HG03108 (cell line): Measurements from ENCODE around the gene TACR2.

Experiments used
- ATAC-seq: cut with Tn5 transposase; IDR thresholded peaks from one replicate; pipeline ENCODE4 v1.9.1; 2021; ENCODE audit warnings: moderate library complexity; ENCODE audit not compliant: unreplicated experiment

Gene TACR2

DNA sequence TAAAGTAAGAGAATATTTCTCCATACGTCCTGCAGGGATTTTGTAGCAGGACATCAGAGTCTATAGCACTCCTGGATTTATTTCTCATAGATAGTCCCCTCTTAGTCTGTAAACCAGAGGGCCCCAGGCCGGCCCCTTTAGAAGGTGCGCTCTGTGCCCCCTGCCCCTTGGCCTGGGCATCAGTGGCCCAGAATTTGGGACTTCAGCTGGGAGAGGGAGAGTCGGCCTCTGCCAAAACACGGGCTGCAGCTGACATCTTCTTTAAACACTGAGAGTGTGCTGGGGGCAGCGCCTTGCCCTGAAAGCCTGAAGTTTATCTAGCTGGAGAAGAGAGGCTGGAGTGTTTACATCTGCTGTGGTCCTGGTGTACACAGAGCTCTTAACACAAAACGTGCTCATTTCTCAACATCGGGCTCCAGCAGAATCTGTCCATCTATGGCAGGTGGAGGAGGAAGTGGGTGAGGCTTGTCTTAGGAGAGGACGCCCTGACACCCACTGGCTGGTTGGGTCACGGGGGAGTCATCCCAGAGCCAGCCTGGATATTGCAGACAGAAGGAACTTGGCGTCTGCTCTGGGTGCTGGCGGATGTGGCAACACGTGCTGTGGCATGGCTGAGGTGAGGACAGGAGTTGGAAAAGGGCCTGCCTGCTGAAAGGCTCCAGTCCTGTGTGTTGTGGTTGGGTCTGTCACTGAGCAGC is 5.0 kb upstream of the TACR2 start:
- ATAC-seq, result no peak

DNA sequence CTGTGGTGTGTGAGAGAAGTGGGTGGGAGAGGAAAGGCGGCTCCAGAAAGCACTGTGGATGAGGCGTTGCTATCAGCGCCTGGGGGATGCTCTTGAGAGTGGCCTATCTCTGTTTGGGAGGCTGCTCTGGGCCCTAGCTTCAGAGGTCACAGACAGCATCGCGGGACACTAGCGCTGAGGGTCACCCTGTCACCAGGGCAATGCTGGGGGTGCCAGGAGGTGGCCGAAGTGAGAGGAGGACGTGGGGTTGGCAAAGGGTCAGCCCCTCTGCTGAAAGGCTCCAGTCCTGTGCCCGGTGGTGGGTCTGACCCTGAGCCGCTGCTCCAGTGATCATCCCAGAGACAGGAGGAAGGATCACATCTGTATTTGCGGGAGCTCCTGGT is 3.0 kb upstream of the TACR2 start:
- ATAC-seq, result no peak

DNA sequence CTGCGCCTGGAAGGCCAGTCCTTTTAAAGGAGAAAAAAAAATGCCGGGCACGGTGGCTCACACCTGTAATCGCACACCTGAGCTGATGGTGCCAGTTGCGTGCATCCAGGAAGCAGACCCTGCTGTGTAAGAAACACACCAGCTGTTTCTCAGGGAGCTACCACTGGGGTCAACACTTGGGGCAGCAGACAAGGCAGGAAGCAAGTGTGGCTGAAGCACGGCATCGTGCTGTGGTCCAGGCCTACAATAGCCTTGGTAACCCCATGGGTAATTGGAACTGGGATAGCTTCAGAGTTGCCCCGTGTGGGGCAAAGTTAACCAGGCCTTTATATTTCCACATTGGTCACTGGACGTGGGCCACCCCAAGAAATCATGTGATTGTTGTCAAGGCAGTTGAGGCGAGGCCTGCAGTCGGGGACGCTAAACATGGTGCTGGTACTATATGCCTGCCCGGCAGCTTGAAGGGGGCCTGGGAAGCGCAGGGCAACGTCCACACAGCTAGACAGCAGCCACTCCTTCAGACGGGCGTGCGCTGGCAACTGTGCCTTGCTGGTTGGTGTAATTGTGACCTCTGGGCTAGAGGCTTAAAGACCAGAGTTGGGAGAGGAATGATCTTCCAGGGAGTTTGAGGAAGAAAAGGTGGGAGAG is 2.5 kb upstream of the TACR2 start:
- no peak for ATAC-seq

DNA sequence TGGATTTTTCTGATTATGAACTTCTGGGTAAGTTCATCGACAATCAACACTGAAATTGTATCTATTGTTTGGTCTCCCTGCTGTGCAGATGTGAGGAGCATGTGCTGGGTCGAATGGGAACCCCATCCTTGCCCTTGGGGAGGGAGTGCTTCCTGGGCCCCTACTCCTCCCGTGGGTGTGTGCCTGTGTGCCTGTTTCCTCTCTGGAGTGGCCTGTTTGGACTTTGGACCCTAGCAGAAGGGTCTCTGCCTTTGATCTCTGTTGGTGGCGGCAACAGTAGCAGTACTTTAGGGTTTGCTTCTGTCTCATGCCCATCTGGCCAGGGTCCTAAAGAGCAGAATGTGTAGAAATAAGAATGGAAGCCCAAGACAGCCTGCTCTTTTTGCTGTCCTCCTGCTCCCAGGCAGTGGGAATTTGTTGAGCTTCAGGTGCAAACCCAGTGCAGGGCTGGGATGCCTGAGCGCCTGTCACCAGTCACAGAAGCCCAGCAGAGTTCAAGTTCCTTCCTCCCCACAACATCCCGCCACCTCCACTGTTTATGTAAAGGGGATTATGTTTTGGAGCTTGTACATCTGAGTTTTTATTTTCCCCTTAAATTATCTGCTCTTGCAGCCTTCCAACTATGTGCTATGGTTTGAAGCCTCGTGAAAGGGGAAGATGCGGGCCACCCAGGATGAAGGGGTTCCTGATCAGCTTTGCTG is 1.5 kb upstream of the TACR2 start:
- no peak for ATAC-seq

DNA sequence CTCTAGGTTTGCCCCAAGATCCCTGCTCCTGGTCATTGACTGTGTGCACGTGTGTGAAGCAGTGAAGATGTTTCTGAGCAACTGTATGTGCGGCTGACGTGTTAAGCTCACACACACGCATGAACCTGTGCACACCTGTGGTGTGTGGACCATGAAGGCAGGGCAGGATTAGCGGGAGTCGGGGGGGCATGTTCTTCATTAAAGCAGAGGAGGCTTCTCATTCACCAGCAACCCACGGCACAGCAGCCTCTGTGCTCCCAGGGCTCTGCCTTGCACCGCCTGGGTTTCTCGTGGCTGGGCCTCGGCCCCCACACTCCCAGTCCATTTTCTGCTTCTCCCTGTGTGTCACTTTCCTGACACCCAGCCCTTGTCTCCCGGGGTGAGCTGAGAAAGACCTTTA is 824 bp upstream of the TACR2 start:
- ATAC-seq, result no peak

DNA sequence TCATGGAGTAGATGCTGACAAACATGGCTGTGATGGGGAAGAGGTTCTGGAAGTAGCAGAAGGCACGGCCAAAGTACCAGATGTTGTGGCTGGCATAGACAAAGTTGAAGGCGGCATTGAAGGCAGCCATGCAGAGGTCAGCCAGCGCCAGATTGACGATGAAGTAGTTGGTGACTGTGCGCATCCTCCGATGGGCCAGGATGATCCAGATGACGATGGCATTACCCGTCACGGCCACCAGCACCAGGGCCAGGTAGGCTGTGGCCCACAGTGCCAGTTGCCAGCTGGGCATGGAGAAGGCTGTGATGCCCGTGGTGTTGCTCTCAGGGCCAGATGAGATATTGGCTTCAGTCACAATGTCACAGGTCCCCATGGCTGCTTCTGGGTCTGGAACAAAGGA is 767 bp downstream of the TACR2 start:
- ATAC-seq, result no peak

DNA sequence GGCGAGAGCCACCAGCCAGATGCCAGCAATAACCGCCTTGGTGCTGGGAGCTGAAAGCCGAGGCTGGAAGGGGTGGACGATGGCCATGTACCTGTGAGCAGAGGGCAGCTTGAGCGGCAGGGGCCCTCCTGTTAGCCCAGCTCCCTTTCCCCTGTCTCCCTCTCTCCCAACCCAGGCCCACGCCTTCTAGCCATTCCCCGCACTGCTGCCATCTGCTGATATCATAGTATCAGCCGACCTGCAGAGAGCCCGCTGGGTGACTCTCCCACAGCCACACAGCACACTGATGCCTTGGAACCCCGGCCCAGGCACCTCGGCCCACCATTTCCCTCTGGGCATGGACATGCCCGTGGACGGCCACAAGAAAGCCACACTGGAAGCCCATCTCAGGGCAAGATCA is 1.7 kb downstream of the TACR2 start:
- ATAC-seq, result no peak

DNA sequence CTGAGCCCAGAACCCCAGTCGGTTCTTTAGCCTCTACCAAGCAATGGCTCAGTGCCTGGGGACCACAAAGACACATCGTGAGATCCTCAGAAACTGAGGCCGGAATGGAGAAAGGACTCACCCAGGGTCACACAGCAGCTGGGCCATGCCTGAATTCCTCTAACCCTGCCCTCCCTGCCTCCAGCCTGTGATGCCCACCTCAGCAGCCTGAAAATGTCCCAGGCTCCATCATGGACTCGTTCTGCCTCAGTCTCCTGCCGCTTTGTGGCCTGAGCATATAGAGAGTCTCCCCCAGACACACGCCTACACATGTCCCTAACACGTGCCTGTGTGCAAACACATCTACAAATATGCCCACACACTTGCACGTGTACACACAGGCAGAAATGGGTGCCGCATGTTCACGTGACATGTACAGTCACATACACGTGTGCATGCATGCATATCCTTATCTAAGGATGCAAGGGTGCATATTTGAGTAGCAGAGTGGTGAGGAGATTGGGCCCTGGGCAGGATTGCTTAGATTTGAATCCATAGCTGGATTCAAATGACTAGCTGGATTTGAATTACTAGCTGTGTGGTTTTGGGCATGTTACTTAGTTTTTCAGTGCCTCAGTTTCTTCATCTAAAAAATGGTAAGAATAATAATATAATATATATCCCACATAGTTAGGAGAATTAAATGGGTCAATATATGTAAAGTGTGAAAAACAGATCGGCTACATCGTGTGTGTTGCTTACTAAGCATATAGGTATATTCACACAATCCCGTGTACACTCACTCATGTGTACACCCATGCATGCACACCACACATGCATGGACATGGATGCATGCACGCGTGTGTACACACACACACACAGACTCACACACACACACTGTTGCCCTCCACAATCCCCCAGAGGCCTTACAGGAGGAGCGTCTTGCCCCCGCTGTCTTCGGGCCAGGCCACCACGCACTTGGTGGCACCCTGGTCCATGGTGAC is 2.4 kb downstream of the TACR2 start:
- no peak for ATAC-seq

DNA sequence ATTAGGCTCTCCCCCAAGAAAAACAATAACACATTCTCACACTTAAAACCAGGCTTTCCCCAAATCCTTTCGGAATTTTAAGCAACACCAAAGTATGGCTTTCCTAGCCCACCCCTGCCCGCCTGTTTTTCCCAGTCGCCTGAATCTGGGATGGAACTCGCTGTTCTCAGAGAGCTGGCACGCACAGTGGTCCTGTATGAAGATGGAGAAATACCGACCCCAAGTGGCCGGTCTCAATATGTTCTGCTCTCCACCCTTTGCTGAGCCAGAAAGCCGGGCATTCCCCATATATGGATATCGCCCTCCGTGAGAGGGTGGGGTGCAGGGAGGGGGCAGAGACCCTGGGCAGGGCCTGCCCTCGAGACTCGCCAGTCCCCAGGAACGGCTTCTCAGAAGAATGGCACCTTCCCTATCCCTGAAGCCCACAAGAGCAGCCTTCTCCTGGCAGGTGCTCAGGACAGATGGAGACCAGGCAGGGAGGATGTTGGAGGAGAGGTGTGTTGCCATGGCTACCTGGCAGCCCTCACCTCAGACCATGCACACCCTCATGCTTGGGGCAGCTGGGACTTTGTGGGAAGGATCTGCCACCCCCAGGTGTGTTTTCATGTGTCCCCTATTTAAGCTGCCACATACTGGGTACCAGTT is 3.4 kb downstream of the TACR2 start:
- ATAC-seq, result no peak

DNA sequence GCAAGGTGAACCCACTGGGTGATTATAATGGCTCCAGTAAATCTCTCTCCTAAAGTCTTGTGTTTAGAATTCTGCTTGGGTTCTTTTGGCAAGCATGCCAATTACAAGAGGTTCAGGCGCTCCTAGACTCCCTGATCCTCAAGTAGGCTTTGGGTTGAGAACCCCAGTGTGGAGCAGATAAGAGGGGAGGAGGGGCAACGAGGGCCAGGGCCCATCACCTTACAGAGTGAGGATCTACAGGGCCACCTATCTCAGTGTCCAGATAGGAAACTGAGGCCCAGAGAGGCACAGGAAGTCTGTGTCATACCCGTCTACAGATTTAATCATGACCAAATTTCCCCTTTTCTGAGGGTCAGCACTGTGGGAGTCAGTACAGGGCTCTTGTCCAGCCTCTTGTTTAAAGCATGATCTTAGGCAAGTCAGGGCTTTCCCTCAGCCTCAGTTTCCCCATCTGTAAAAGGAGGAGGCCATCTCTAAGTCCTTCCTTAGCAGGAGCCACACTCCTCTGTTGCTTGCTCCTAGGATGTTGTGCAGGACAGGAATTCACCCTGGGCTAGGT is 4.4 kb downstream of the TACR2 start:
- ATAC-seq, result no peak

DNA sequence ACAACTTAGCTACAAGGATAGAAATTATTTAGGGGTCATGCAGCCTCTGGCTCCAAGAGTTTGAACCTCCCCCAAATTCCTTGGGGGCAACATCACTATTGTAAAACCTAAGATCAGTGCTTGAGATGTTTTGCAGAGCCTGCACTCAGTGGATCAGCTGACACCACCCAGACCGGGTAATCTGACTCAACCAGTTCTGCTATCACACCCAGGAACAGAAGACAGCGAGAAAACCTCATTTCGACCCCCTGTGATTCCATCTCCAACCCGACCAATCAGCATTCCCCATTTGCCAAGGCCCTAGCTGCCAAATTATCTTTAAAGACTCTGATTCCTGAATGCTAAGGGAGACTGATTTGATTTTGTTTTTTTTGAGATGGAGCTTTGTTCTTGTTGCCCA is 5.2 kb downstream of the TACR2 start:
- ATAC-seq, result no peak

DNA sequence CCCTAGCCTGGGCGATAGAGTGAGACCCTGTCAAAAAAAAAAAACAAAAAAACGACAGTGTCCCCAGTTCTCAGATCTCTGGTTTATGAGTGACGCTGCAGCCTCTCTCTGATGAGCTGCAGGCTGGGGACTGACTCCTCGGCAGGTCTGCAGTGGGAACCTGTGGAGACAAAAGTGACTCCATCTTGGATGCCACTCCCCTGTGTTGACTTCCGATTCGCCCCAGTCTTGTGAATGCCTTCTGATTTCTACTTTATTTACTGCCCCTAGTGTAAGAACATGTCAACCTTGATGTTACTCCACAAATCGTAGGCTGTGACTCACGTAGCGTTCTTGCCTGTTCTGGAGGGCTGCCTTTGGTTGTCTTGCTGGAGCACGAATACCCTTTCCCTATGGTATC is 6.2 kb downstream of the TACR2 start:
- ATAC-seq, result no peak

DNA sequence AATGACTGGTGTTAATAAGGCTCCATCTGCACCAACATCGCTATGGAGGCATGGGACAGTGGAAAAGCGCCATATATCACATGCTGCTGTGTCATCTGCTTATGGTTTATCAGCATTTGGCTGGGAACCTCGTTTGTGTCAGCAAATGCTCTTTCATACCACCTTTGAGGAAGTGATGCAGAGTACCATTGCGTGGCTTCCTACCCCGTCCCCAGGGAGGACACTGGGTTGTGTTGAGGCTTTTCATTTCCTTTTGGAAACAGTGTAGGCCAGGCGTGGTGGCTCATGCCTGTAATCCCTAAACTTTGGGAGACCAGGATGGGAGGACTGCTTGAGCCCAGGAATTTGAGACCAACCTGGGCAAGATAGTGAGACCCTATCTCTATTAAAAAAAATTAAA is 6.8 kb downstream of the TACR2 start:
- ATAC-seq, result no peak

DNA sequence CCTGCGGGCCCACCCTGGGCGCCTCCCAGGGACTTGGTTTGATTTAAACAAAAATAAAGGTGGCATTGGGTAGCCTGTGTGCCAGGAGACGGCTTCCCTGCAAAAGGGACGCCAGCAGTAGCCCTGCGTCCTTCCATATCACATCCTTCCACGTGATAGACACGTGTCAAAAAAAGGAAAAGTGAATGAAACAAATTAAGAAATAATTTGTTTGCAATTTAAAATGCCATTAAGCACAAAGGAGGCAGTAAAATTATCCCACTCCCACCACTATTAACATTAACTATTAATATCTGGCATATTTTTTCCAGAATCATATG is 7.6 kb downstream of the TACR2 start:
- ATAC-seq, result no peak

DNA sequence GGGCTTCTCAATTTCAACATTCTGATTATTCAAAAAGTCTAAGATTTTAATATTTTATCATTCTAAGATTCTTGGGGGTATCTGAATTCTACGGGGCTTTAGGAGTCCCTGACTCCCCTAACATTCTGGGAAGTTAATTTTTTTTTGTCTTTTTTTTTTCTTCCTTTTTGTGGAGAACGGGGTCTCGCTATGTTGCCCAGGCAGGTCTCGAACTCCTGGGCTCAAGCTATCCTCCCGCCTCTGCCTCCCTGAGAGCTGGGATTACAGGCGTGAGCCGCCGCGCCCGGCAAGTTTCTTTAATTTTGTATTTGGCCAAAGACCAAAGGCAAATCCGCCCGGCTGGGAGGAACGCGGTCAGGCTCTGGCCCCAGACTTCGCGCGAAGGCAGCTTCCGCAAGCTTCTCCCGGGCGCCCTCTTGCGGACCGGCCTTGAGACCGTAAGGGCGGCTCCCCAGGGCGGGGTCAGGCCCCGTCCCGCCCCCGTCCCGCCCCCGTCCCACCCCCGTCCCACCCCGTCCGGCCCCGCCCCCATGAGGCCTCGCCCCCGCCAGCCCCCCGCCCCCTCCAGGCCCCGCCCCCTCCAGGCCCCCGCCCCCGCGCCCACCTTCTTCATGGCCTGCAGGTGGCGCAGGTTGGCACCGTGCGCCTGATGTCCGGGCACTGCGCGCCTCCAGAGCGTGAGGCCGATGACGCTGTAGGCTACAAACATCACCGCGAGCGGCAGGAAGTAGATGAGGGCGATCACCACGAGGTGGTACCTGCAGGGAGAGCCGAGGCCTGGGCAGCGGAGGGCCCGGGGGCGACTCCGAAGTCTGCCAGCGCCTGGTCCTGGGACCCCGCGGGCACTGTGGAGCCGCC is 8.2 kb downstream of the TACR2 start:
- peak; percentile 77 for ATAC-seq

DNA sequence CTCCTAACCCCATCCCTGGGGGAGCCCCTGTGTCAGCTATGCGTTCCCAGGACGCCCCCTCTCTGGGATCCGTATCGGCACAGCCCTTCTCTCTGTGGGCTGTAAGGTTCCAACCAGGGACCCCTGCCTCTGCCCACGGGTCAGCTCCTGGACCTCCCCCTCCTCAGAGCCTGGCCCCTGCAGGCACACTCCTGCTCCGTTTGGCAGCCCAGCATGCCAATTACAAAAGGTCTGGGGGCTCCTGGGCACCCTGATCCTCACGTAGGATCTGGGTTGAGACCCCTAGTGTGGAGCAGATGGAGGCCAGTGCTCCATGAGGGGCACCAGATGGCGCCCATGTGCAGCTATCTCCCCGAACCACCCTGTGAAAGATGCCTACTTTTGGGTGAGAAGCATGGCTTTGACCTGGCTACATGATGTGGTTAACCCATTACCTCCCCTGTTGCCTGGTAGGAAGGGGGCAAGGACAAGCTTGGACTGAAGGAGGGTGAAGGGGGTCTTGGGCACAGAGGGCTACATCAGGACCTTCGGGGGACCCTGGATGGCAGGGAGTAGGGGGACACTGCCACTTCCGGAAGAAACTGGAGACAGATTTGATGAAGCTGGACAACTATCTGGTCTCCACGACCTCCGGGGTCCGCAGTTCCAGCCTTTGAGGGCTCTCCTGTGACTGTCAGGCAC is 9.0 kb downstream of the TACR2 start:
- no peak for ATAC-seq

DNA sequence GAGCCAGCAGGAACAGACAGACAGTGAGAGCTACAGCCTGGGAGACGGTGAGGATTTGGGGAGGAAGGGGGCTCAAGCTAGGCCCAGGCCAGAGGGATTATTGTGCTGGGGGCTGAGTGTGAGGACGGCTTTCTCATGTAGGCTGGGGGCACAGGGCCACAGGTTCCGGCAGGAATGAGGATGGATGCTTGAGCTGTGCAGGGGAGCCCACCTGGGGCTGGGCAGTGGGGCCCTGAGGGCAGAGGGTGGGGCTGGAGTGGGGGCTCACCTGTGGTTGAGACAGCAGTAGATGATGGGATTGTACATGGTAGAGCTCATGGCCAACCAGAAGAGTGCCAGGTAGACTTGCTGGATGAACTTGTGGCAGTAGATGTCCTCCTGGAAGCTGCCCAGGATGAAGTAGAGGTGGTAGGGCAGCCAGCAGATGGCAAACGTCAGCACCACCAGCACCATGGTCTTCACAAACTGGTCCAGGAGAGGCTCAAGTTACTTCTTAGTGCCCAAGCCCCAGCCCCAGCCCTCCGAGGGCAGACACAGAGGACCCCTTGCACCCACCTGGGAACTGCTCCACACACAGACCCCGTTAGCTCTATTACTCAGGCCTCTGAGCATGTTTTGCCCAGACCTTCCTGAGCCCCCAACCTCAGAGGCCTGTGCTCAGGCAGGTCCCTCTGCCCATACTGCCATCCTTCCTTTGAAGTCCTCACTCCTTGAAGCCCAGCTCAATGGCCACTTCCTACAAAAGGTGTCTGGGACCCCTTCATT is 9.7 kb downstream of the TACR2 start:
- no peak for ATAC-seq

DNA sequence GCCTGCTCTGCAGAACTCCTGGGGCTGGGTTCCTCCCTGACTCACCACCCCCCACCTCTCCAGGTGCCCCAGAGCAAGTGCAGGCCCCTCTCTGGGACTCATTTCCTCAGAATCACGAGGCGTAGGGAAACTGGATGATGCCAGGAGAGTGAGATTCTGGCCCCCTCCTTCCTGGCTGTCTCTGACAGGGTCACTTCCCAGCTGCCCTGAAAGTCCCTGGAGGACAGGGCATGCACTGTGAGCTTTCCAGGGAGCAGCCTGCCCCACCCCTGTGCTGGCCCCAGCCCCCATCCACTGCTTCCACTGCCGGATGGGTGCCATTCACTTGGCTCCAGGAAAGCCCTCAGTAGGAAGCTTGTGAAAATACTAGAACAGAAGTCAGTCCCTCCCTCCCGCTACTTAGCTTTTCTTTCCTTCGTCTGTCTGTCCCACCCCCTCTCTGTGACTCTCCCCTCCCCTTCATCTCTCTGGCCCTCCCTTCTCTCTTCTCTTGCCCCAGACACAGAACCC is 10.4 kb downstream of the TACR2 start:
- no peak for ATAC-seq
